ENCODE data around the gene ODF4. TPM values are rescaled to one million over a fixed set of nuclear protein-coding genes. Genes with fewer than 3 reads are reported as not detected.
A peak's percentile ranks its signal among the peaks of the same experiment; 100 is the strongest.

ODF4 gene
- total and polyA plus RNA-seq, 2 of the 13 experiments (the other 11 are each of a cell fraction or from before 2014, with no cell fraction given): not detected

GRCh38 chr17:8383143-8383822 is 43.6 kb downstream of the ODF4 start, which contains the start of gene RPL26 (continued):
- TF ChIP-seq ZNF281 (CRISPR knock-in tag; IDR thresholded peaks at IDR 0.05; ENCODE audit: borderline replicate concordance): no peak
- TF ChIP-seq ZSCAN22 (CRISPR knock-in tag; IDR thresholded peaks at IDR 0.05): no peak
- TF ChIP-seq ZNF263 (CRISPR knock-in tag; IDR thresholded peaks at IDR 0.05): peak; percentile 33; the same call in 1 of the 2 replicates
- TF ChIP-seq LCORL (IDR thresholded peaks at IDR 0.05): no peak
- peak; percentile 47; the same call in 1 of the 2 replicates for TF ChIP-seq LCORL (CRISPR knock-in tag; IDR thresholded peaks at IDR 0.05)
- peak; percentile 9 for TF ChIP-seq ZNF781 (CRISPR knock-in tag; IDR thresholded peaks at IDR 0.05; ENCODE audit: borderline replicate concordance, not compliant biosample characterization)
- 0 out of 2 replicates have a peak, but pooled peaks have one; percentile 6 for TF ChIP-seq MEF2D (CRISPR knock-in tag; IDR thresholded peaks at IDR 0.05)
- peak; percentile 38 for TF ChIP-seq ATF7-NPFF (CRISPR knock-in tag; IDR thresholded peaks at IDR 0.05; ENCODE audit: low read depth)
- TF ChIP-seq KAT8 (CRISPR knock-in tag; IDR thresholded peaks at IDR 0.05): peak; percentile 94
- TF ChIP-seq SOX6 (IDR thresholded peaks at IDR 0.05): no peak
- peak; percentile 62; the same call in 1 of the 2 replicates for TF ChIP-seq SOX6 (CRISPR knock-in tag; IDR thresholded peaks at IDR 0.05)
- TF ChIP-seq PCBP1 (IDR thresholded peaks at IDR 0.05; ENCODE audit: borderline replicate concordance, low read depth, low read length): no peak
- TF ChIP-seq ETS1 (CRISPR knock-in tag; IDR thresholded peaks at IDR 0.05): peak; percentile 82; the same call in 1 of the 2 replicates
- TF ChIP-seq ZNF367 (CRISPR knock-in tag; IDR thresholded peaks at IDR 0.05; ENCODE audit: borderline replicate concordance): no peak; the same call in 1 of the 2 replicates
- TF ChIP-seq STAG1 (CRISPR knock-in tag; IDR thresholded peaks at IDR 0.05): peak; percentile 70
- peak; percentile 94; the same call in 1 of the 2 replicates for TF ChIP-seq ZZZ3 (CRISPR knock-in tag; IDR thresholded peaks at IDR 0.05; ENCODE audit: borderline replicate concordance)
- no peak for TF ChIP-seq ZNF180 (CRISPR knock-in tag; IDR thresholded peaks at IDR 0.05; ENCODE audit: borderline replicate concordance, low read depth)
- no peak for TF ChIP-seq ZNF10 (CRISPR knock-in tag; IDR thresholded peaks at IDR 0.05; ENCODE audit: borderline replicate concordance, low read depth)
- no peak for TF ChIP-seq ZBTB14 (CRISPR knock-in tag; IDR thresholded peaks at IDR 0.05)
- TF ChIP-seq ZBTB46 (CRISPR knock-in tag; IDR thresholded peaks at IDR 0.05; ENCODE audit: borderline replicate concordance): no peak
- 0 out of 2 replicates have a peak, but pooled peaks have one; percentile 44 for TF ChIP-seq KDM1A (CRISPR knock-in tag; IDR thresholded peaks at IDR 0.05)
